ENCODE results near the gene INKA2. TPM values are rescaled to one million over a fixed set of nuclear protein-coding genes. Genes with fewer than 3 reads are reported as not detected.

Gene INKA2
- total RNA-seq, 1 experiment from 2014 or later: 0.62 TPM

DNA sequence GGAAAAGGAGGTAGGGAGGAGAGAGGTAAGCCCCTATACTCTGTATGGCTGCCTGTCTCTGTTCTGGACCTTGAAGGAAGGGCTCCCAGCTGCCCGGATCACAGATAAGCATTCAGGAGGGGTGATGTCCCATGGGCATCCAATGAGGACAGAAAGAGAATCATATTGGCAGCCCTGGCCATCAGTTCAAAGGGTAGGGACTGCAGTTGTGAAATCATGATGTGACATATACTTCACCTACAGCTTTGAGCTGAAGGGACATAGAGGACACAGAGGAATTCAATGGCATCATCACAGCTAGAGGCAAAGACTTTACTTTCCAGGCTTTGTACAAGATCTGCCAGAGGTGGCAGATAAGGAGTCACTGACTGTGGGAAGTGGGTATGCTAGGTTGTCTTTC, 38.1 kb upstream of the INKA2 start:
- no peak overlapping the region for H3K4me3 ChIP-seq (ENCODE audit: low read depth, low read length, poor library complexity, severe bottlenecking)
- no peaks in the 10 kb centered on the region for H3K9me3 ChIP-seq (ENCODE audit: low read depth, low read length, poor library complexity, severe bottlenecking)
- no peaks in the 10 kb centered on the region for H3K4me1 ChIP-seq (ENCODE audit: insufficient read depth, low read length, poor library complexity, severe bottlenecking)
- BruUV-seq (replicated peaks): no TSS peak
- no peaks in the 10 kb centered on the region for H3K27me3 ChIP-seq (replicated peaks; ENCODE audit: insufficient read depth, low read depth, low read length, poor library complexity)
- intact Hi-C loops (cut with micrococcal nuclease; ENCODE audit: unreplicated experiment): no loop called here
- TF ChIP-seq EZH2 (IDR thresholded peaks at IDR 0.05; ENCODE audit: borderline replicate concordance, low read depth, low read length, poor library complexity, severe bottlenecking): no peak
- TF ChIP-seq, protein P1, sequence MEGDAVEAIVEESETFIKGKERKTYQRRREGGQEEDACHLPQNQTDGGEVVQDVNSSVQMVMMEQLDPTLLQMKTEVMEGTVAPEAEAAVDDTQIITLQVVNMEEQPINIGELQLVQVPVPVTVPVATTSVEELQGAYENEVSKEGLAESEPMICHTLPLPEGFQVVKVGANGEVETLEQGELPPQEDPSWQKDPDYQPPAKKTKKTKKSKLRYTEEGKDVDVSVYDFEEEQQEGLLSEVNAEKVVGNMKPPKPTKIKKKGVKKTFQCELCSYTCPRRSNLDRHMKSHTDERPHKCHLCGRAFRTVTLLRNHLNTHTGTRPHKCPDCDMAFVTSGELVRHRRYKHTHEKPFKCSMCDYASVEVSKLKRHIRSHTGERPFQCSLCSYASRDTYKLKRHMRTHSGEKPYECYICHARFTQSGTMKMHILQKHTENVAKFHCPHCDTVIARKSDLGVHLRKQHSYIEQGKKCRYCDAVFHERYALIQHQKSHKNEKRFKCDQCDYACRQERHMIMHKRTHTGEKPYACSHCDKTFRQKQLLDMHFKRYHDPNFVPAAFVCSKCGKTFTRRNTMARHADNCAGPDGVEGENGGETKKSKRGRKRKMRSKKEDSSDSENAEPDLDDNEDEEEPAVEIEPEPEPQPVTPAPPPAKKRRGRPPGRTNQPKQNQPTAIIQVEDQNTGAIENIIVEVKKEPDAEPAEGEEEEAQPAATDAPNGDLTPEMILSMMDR (conservative IDR thresholded peaks at IDR 0.05; ENCODE audit: low read depth, low read length): no peak
- POLR2A ChIA-PET (ENCODE audit: low non-redundant PET): interaction anchor here (0.7 kb wide), 1 partner anchor 63 kb away, joined by 3 read pairs; no protein-coding TSS in a partner anchor
- H3K36me3 ChIP-seq (ENCODE audit: insufficient read depth, low read length, poor library complexity, severe bottlenecking): no peaks in the 10 kb centered on the region
- no peak for DNase-seq (ENCODE audit: low spot score)
- CTCF ChIA-PET: no interaction called here
- H3K27ac ChIP-seq (ENCODE audit: low read depth, low read length, poor library complexity, severe bottlenecking): no peak overlapping the region

DNA sequence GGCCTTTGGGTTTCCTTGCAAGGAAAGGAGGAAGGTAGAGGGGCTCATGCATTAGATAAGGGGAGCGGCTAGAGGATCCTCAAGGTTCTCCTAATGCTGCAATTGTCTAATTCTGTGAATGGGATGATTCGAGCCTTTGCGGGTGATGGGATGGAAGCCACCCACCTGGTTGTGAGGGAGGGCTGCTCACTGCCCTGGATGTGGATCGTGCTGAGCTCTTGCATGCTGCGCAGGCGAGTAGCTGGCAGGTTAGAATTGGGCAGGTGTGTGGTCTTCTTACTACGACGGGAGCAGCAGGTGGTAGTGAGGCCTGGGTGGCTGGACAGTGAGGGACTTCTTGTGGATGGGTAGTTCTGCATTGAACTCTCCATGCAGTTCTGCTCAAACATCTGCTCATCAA, 37.7 kb upstream of the INKA2 start:
- Histone ChIP-seq H3K27me3 (replicated peaks; ENCODE audit: insufficient read depth, low read depth, low read length, poor library complexity) (no peaks in the 10 kb centered on the region), H3K36me3 (ENCODE audit: insufficient read depth, low read length, poor library complexity, severe bottlenecking) (no peaks in the 10 kb centered on the region), H3K4me1 (ENCODE audit: insufficient read depth, low read length, poor library complexity, severe bottlenecking) (no peaks in the 10 kb centered on the region), H3K9me3 (ENCODE audit: low read depth, low read length, poor library complexity, severe bottlenecking) (no peaks in the 10 kb centered on the region), H3K27ac (ENCODE audit: low read depth, low read length, poor library complexity, severe bottlenecking) (no peak overlapping the region), H3K4me3 (ENCODE audit: low read depth, low read length, poor library complexity, severe bottlenecking) (no peak overlapping the region)
- CTCF ChIA-PET: no interaction called here
- POLR2A ChIA-PET (ENCODE audit: low non-redundant PET): no interaction called here
- TF ChIP-seq EZH2 (IDR thresholded peaks at IDR 0.05; ENCODE audit: borderline replicate concordance, low read depth, low read length, poor library complexity, severe bottlenecking): no peak
- TF ChIP-seq, protein P1 (conservative IDR thresholded peaks at IDR 0.05; ENCODE audit: low read depth, low read length): no peak
- intact Hi-C loops (cut with micrococcal nuclease; ENCODE audit: unreplicated experiment): no loop called here
- BruUV-seq (replicated peaks): no TSS peak
- no peak for DNase-seq (ENCODE audit: low spot score)

DNA sequence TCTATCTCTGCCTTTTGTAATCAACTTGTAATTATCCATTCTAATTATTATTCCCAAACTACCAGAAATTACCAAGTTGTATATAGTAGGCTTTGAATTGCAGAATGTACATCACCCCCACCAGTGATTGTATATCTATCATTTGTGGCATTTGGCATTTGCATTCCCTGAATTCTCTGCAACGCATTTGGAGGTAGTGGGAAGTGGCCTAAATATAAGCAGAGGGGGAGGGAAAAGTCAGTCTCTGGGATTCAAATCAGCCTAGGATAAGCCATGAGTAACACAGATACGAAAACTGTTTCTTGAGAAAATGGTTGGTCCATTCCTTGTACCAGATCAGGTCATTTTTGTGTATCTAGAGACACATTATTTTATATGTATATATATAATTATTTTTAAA, 37.2 kb upstream of the INKA2 start:
- H3K27ac ChIP-seq (ENCODE audit: low read depth, low read length, poor library complexity, severe bottlenecking): no peak overlapping the region
- H3K9me3 ChIP-seq (ENCODE audit: low read depth, low read length, poor library complexity, severe bottlenecking): no peaks in the 10 kb centered on the region
- ChIA-PET CTCF (no interaction called here), POLR2A (ENCODE audit: low non-redundant PET) (no interaction called here)
- H3K4me3 ChIP-seq (ENCODE audit: low read depth, low read length, poor library complexity, severe bottlenecking): no peak overlapping the region
- no peak for TF ChIP-seq EZH2 (IDR thresholded peaks at IDR 0.05; ENCODE audit: borderline replicate concordance, low read depth, low read length, poor library complexity, severe bottlenecking)
- TF ChIP-seq, protein P1 (conservative IDR thresholded peaks at IDR 0.05; ENCODE audit: low read depth, low read length): no peak
- H3K4me1 ChIP-seq (ENCODE audit: insufficient read depth, low read length, poor library complexity, severe bottlenecking): no peaks in the 10 kb centered on the region
- intact Hi-C loops (cut with micrococcal nuclease; ENCODE audit: unreplicated experiment): no loop called here
- BruUV-seq (replicated peaks): no TSS peak
- no peaks in the 10 kb centered on the region for H3K36me3 ChIP-seq (ENCODE audit: insufficient read depth, low read length, poor library complexity, severe bottlenecking)
- no peak for DNase-seq (ENCODE audit: low spot score)
- no peaks in the 10 kb centered on the region for H3K27me3 ChIP-seq (replicated peaks; ENCODE audit: insufficient read depth, low read depth, low read length, poor library complexity)

All from A673 (cell line).